HG03439 (cell line): ENCODE measurements around the gene TRAPPC14.
A peak's percentile ranks its signal among the peaks of the same experiment; 100 is the strongest.
"Not testable (repeated sequence)": the region's sequence is repeated elsewhere in the genome, so short reads cannot be mapped to it uniquely, and the experiment has no call there.

Experiments used
- ATAC-seq: cut with Tn5 transposase; IDR thresholded peaks from one replicate; pipeline ENCODE4 v1.9.1; 2021; ENCODE audit warnings: mild to moderate bottlenecking, moderate library complexity; ENCODE audit not compliant: unreplicated experiment

The TRAPPC14 gene, protein sequence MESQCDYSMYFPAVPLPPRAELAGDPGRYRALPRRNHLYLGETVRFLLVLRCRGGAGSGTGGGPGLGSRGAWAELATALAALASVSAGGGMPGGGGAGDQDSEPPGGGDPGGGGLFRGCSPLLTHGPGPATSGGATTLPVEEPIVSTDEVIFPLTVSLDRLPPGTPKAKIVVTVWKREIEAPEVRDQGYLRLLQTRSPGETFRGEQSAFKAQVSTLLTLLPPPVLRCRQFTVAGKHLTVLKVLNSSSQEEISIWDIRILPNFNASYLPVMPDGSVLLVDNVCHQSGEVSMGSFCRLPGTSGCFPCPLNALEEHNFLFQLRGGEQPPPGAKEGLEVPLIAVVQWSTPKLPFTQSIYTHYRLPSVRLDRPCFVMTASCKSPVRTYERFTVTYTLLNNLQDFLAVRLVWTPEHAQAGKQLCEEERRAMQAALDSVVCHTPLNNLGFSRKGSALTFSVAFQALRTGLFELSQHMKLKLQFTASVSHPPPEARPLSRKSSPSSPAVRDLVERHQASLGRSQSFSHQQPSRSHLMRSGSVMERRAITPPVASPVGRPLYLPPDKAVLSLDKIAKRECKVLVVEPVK

DNA sequence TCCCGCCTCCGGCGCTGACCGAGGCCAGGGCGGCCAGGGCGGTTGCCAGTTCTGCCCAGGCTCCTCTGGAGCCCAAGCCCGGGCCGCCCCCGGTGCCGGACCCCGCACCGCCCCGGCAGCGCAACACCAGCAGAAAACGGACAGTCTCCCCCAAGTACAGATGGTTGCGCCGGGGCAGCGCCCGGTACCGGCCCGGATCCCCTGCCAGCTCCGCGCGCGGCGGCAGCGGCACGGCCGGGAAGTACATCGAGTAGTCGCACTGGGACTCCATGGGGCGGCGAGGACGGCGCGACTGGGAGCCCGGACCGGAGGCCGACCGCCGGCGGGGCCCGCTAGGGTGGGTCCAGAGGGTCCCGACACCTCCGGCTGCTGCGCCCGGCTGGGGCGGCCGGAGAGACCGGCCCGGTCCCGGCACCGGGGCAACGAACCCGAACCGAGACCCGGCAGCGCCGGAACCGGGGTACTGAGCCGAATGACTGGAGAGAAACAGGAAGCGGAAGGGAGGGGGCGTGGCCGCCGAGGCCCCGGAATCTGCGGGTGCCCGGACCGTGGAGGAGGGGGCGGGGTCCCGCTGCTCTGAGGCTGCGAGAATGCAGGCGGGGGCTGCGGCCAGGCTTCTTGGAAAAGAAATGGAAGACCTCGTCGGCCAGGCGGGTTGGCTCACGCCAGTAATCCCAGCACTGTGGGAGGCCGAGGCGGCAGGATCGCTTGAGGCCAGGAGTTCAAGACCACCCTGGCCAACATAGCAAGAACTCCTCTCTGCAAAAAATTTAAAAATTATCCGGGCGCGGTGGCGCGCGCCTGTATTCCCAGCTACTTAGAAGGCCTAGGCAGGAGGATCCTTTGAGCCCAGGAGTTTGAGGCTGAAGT lies at the start of gene TRAPPC14:
TSS of gene TRAPPC14 (minus strand) at position 495 of the 870 bp plus-strand sequence. CDS start at position 271, 224 bp downstream.
- ATAC-seq, result peak; percentile 72

DNA sequence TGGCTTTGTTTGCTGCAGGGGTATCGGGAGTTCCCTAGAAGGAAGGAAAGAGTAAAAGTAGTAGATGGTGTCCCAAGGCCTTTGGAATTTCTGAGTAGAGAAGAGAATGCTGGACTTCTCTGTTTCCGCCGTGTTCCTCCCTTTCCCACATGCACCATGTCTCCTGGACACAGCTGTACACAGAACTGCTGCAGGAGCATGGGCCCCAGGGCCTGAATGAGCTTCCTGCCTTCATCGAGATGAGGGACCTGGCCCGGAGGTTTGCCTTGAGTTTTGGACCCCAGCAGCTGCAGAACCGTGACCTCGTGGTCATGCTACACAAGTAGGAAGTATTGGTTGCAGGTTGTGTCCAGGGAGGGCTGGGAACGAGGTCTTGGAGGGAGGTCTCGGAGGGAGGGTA lies 45.9 kb upstream of the TRAPPC14 start:
- no peak for ATAC-seq

- ATAC-seq, result no peak
Measured at GRCh38 chr7:100200693-100201092, 42.2 kb upstream of the TRAPPC14 start.

DNA sequence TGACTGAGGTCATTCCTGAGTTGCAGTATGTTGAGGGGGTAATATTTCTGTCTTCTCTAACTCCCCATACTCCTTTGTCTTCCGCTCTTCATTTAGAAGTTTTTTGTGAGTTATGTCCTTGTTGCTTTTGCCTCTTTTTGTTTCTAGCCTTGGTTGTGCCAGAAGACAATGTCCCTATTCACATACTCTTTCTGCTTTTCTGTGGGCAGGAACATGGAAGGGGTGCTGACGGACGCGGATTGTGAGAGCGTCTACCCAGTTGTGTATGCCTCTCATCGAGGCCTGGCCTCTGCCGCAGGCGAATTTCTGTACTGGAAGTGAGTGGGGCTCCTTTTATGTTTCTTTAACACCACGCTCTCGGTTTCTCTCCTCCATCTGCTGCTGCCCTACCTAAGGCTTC lies 39.7 kb upstream of the TRAPPC14 start:
- no peak for ATAC-seq

- ATAC-seq, result not testable (repeated sequence)
Measured at GRCh38 chr7:100195901-100196322, 37.4 kb upstream of the TRAPPC14 start.

- ATAC-seq, result no peak
Measured at GRCh38 chr7:100195222-100195621, 36.7 kb upstream of the TRAPPC14 start.

DNA sequence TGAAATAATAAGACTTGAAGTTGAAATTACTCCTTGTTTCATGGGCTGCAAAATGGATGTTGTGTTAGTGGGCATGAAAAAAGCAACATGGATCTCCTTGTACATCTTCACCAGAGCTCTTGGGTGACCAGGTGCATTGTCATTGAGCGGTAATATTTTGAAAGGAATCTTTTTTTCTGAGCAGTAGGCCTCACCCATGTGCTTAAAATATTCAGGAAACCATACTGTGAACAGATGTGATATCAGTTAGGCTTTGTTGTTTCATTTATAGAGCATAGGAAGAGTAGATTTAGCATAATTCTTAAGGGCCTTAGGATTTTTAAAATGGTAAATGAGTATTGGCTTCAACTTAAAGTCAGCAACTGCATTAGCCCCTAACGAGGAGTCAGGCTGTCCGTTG lies 34.4 kb upstream of the TRAPPC14 start:
- no peak for ATAC-seq

GRCh38 chr7:100192281-100192862 lies 33.8 kb upstream of the TRAPPC14 start:
- ATAC-seq, result not testable (repeated sequence)

DNA sequence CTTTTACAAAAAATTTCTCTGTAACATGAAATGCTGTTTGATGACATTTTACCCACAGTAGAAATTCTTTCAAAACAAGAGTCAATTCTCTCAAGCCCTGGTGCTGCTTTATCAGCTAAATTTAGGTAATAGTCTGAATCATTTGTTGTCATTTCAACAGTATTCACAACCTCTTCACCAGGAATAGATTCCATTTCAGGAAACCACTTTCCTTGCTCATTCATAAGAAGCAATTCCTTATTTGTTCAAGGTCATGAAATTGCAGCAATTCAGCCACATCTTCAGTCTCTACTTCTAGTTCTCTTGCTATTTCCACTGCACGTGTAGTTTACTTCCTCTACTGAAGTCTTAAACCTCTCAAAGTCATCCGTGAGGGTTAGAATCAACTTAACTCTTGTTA lies 33.3 kb upstream of the TRAPPC14 start:
- no peak for ATAC-seq

- ATAC-seq, result no peak
Measured at GRCh38 chr7:100190048-100190711, 31.7 kb upstream of the TRAPPC14 start.

GRCh38 chr7:100189061-100189460 lies 30.5 kb upstream of the TRAPPC14 start:
- no peak for ATAC-seq

DNA sequence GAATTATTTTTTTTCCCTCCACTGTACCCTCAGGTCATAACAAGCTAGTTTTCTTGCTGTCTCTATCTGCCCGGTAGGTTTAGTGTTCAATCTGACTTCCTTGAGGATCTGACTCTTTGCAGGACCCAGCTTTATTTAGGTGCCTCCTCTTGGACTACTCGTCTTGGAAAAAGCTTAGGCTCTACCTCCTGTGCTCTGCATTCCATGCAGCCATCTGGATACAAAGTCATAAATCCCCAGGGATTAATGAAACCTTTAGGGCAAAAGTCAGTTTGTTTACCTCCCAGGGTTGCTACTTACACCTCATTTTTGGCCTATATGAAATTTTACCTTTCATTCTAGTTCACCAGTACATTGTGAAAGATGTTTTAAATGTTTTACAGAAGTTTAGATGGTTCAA lies 27.2 kb upstream of the TRAPPC14 start:
- ATAC-seq, result no peak

GRCh38 chr7:100183090-100183489 lies 24.6 kb upstream of the TRAPPC14 start:
- ATAC-seq, result not testable (repeated sequence)

- not testable (repeated sequence) for ATAC-seq
Measured at GRCh38 chr7:100182616-100183015, 24.1 kb upstream of the TRAPPC14 start.

DNA sequence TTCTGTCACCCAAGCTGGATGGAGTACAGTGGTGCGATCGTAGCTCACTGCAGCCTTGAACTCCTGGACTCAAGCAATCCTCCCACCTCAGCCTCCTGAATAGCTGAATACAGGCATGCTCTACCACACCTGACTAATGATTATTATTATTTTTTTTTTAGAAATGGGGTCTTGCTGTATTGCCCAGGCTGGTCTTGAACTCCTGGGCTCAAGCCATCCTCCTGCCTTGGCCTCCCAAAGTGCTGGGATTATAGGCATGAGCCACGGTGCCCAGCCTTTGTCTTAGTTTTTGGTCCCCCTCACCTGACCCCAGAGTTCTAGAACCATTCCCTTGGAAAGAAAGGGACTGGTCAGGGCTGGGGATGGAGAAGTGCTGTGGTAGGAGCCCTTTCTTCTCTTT lies 21.6 kb upstream of the TRAPPC14 start:
- ATAC-seq, result not testable (repeated sequence)

- peak; percentile 87 for ATAC-seq
Measured at GRCh38 chr7:100177045-100178001, 18.8 kb upstream of the TRAPPC14 start, which contains the start of the genes GPC2 and STAG3. TSS of gene GPC2 (minus strand) at chr7:100177381. CDS start at chr7:100177199, 182 bp downstream. TSS of gene STAG3 (plus strand) at chr7:100177918. CDS start at chr7:100180557, 2,639 bp downstream.

GRCh38 chr7:100176096-100177044 lies 17.8 kb upstream of the TRAPPC14 start:
- ATAC-seq, result no peak
